ENCODE data around the gene JHY. TPM values are rescaled to one million over a fixed set of nuclear protein-coding genes. Genes with fewer than 3 reads are reported as not detected.

Gene JHY
- total and polyA plus RNA-seq, 2 donors (not counting 1 experiment from before 2014, with no cell fraction given): 1.6 to 3.5 TPM

DNA sequence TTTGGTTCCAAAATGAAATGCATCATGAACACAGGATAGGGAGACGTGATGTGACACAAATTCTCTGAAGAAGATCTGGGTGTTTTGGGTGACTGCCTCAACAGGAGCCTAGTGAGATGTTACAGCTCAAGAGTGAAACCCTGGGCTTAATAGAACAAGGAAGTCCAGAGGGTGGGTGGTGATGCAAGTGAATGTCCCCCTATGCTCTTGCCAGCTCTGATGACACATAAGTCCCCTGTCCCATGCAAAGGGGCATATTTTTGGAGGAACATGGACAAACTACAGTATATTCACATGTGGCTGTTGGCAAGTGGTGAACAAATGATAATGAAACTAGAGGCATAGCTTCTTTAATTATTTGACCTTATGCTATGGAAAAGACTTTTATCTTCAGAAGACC is 35.1 kb upstream of the JHY start:
- DNase-seq (ENCODE audit: low read depth in 2 of 2): no peak
- TF ChIP-seq CTCF (conservative IDR thresholded peaks at IDR 0.05 in 1 of 2, IDR thresholded peaks at IDR 0.05 in 1 of 2; ENCODE audit: low read depth in 1 of 2, low read length in 2 of 2) (no peak), EZH2 (IDR thresholded peaks at IDR 0.05; ENCODE audit: low read length, missing control alignments) (no peak)
- Histone ChIP-seq H3K9ac (ENCODE audit: insufficient read depth, low read length) (no peak overlapping the region), H2AFZ (ENCODE audit: low read length) (no peak overlapping the region), H3K79me2 (ENCODE audit: control insufficient read depth, insufficient read depth, low read length) (no peaks in the 10 kb centered on the region), H3K4me1 (ENCODE audit: control insufficient read depth, extremely low read depth, insufficient read depth, low read length) (no peaks in the 10 kb centered on the region), H3K9me3 (ENCODE audit: control insufficient read depth, insufficient read depth, low read depth, low read length) (no peaks in the 10 kb centered on the region), H3K36me3 (ENCODE audit: control insufficient read depth, insufficient read depth, low read length) (no peaks in the 10 kb centered on the region), H4K20me1 (ENCODE audit: control insufficient read depth, extremely low read depth, insufficient read depth, low read length) (no peaks in the 10 kb centered on the region), H3K4me3 (replicated peaks in 1 of 4; ENCODE audit: control extremely low read depth in 1 of 4, insufficient read depth in 1 of 4, low read depth in 3 of 4, low read length in 4 of 4) (no peak overlapping the region), H3K27ac (ENCODE audit: insufficient read depth, low read length) (no peak overlapping the region), H3K27me3 (ENCODE audit: control insufficient read depth, insufficient read depth, low read length) (peaks cover 2% of the 10 kb centered on the region), H3K4me2 (ENCODE audit: extremely low read depth, insufficient read depth, low read length) (no peak overlapping the region)

- DNase-seq (ENCODE audit: low read depth in 2 of 2): no peak
- Histone ChIP-seq H3K9me3 (ENCODE audit: control insufficient read depth, insufficient read depth, low read depth, low read length) (no peaks in the 10 kb centered on the region), H3K9ac (ENCODE audit: insufficient read depth, low read length) (no peak overlapping the region), H3K27ac (ENCODE audit: insufficient read depth, low read length) (no peak overlapping the region), H3K27me3 (ENCODE audit: control insufficient read depth, insufficient read depth, low read length) (peaks cover 2% of the 10 kb centered on the region), H3K4me1 (ENCODE audit: control insufficient read depth, extremely low read depth, insufficient read depth, low read length) (no peaks in the 10 kb centered on the region), H3K36me3 (ENCODE audit: control insufficient read depth, insufficient read depth, low read length) (no peaks in the 10 kb centered on the region), H2AFZ (ENCODE audit: low read length) (no peak overlapping the region), H3K4me3 (replicated peaks in 1 of 4; ENCODE audit: control extremely low read depth in 1 of 4, insufficient read depth in 1 of 4, low read depth in 3 of 4, low read length in 4 of 4) (no peak overlapping the region), H4K20me1 (ENCODE audit: control insufficient read depth, extremely low read depth, insufficient read depth, low read length) (no peaks in the 10 kb centered on the region), H3K4me2 (ENCODE audit: extremely low read depth, insufficient read depth, low read length) (no peak overlapping the region), H3K79me2 (ENCODE audit: control insufficient read depth, insufficient read depth, low read length) (no peaks in the 10 kb centered on the region)
- TF ChIP-seq CTCF (conservative IDR thresholded peaks at IDR 0.05 in 1 of 2, IDR thresholded peaks at IDR 0.05 in 1 of 2; ENCODE audit: low read depth in 1 of 2, low read length in 2 of 2): no peak
- no peak for TF ChIP-seq EZH2 (IDR thresholded peaks at IDR 0.05; ENCODE audit: low read length, missing control alignments)
Observed at GRCh38 chr11:122848186-122848585, 34.4 kb upstream of the JHY start.

DNA sequence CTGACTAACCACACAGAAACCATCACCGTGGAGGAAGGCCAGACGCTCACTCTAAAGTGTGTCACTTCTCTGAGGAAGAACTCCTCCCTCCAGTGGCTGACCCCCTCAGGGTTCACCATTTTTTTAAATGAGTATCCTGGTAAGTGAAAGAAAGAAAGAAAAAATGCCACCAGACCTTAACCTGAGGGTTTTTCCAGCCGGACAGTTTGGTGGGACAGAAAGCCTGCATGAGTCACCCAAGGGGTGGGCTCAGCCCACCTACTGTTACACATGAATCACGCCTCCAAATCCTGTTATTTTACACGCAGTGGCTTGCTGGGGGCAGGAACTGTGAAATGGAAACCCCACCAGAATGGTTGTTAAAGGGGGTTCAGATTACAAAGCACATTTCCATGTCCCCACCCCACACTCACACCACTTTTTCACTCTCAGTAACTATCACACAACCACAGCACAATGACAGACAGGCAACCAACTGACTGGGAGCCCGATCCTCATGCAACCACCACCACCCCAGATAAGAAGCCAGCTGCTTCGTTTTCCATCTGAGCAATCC is 32.4 kb upstream of the JHY start:
- Histone ChIP-seq H4K20me1 (ENCODE audit: control insufficient read depth, extremely low read depth, insufficient read depth, low read length) (no peaks in the 10 kb centered on the region), H3K27me3 (ENCODE audit: control insufficient read depth, insufficient read depth, low read length) (no peaks in the 10 kb centered on the region), H3K4me2 (ENCODE audit: extremely low read depth, insufficient read depth, low read length) (no peak overlapping the region), H2AFZ (ENCODE audit: low read length) (no peak overlapping the region), H3K27ac (ENCODE audit: insufficient read depth, low read length) (no peak overlapping the region), H3K9me3 (ENCODE audit: control insufficient read depth, insufficient read depth, low read depth, low read length) (no peaks in the 10 kb centered on the region), H3K36me3 (ENCODE audit: control insufficient read depth, insufficient read depth, low read length) (no peaks in the 10 kb centered on the region), H3K79me2 (ENCODE audit: control insufficient read depth, insufficient read depth, low read length) (no peaks in the 10 kb centered on the region), H3K4me3 (replicated peaks in 1 of 4; ENCODE audit: control extremely low read depth in 1 of 4, insufficient read depth in 1 of 4, low read depth in 3 of 4, low read length in 4 of 4) (no peak overlapping the region), H3K9ac (ENCODE audit: insufficient read depth, low read length) (no peak overlapping the region), H3K4me1 (ENCODE audit: control insufficient read depth, extremely low read depth, insufficient read depth, low read length) (no peaks in the 10 kb centered on the region)
- peak in 1 of 2 donors; percentile 74 for DNase-seq (ENCODE audit: low read depth in 2 of 2)
- TF ChIP-seq CTCF (conservative IDR thresholded peaks at IDR 0.05 in 1 of 2, IDR thresholded peaks at IDR 0.05 in 1 of 2; ENCODE audit: low read depth in 1 of 2, low read length in 2 of 2) (no peak), EZH2 (IDR thresholded peaks at IDR 0.05; ENCODE audit: low read length, missing control alignments) (no peak)

All from fibroblast of lung (primary cell).